ENCODE data around the gene SYT8.

The SYT8 gene

GRCh38 chr11:1819074-1819473 lies 15.7 kb upstream of the SYT8 start:
- DNase-seq (ENCODE audit: low spot score), result no peak

DNA sequence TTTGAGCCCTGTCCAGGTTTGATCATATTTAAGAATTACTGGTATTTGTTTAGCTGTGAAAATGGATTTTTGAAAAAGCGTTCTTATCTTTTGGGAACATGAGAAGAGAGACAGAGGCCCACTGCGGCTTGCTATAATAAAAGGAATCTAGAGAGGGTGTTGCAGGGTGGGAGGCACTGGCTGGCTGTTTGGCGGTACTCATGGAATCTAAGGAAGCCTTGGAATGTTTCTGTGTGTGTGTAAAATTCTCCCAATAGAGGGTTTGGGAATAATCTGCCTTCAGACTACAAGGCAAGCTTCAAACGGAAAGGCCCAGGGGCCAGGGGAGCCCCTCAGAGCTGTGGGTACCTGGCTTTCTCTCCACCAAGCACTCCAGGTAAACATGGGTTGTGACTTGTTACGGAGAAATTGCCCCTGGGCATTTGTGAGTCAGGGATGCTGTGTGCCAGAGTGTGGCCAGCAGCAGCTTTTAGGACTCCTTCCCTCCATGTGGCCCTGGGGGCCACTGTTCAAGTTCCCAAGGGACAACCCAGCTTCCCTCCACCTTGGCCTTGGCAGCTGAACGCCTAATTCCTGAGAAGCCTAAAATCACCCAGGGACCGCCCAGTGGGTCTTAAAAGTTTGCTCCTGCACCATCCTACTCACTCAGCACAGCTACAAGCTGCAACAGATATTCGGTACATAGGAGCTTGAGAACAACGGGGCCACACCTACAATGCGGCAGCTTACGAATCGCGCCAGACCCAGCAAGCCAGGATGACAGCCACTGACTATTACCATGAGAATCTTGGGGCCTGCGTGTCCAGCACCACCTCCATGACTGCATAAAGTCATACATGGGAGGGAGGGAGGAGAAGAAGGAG lies 14.1 kb upstream of the SYT8 start:
- DNase-seq (ENCODE audit: low spot score), result no peak

- DNase-seq (ENCODE audit: low spot score), result no peak
Observed at GRCh38 chr11:1821562-1821961, 13.2 kb upstream of the SYT8 start.

DNA sequence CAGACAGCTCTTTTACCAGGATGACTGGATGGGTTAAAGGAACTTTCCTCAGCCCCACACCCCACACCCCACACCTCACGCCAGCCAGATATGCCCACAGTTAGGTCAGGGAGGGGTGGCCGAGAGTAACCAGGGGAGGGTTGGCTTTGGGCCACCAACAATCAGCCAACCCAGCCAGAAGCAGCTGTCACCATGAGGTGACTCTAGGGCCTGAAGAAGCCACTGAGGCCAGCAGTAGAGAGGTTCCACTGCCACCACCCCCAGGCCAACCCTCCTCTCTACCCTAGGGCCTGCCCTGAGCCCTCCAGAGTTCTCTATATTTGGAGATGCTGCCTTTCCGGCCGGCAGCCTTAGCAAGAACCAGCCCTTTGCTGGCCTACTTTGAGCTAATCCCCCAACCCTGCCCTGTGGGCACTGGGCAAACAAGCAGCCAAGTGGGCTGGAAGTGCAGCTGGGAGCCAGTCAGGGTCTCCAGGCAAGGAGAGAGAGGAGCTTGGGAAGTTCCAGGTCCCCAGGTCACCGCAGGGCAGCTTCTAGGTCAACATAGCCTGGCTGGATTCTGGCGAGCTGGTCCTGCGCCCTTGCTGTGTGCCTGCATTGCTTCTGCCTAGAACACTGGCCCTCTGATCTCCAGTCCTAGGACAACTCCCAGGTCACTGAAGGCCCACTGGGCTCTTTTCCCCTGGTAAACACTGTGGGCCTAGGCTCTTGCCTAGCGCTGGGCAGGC lies 12.0 kb upstream of the SYT8 start:
- no peak for DNase-seq (ENCODE audit: low spot score)

DNA sequence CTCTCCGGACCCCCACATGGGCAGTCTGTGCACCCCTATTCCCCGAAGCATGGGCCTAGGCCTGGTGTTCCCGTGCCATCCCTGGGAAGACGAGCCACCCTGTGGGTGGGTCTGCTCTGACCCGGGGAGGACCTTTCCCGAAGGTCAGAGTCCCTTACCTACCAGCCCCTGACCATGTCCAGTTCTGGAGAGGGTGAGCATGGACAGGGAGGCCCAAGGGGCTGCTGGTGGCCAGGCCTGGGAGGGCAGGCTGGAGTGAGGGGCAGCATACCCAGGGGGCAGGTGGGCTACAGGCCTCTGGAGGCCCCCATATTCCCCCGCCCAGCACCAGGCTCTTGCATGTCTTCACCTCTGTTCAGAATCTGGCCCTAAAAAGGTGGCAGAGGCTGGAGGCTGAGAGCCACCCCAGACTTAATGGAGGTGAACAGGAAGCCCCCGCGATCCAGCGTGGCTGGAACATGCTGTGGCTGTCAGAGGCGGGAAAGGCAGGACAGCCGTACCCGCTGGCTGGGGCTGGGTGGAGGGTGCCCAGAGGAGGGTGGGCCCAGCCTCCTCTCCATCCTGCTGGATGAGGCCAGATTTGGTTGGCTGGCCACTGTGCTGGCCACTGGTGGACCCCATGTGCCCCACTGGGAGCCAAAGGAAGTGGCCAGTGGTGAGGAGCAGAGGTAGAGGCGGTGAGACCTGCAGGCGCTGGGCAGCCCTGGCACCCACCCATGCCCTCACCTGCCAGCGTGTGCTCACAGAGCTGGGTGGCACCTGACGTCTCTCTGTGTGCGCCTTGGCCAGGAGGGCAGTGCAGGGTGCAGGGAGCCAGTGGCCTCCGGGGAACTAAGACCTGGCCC lies 11.2 kb upstream of the SYT8 start:
- DNase-seq (ENCODE audit: low spot score), result no peak

- DNase-seq (ENCODE audit: low spot score), result no peak
Observed at GRCh38 chr11:1824221-1825038, 10.4 kb upstream of the SYT8 start.

DNA sequence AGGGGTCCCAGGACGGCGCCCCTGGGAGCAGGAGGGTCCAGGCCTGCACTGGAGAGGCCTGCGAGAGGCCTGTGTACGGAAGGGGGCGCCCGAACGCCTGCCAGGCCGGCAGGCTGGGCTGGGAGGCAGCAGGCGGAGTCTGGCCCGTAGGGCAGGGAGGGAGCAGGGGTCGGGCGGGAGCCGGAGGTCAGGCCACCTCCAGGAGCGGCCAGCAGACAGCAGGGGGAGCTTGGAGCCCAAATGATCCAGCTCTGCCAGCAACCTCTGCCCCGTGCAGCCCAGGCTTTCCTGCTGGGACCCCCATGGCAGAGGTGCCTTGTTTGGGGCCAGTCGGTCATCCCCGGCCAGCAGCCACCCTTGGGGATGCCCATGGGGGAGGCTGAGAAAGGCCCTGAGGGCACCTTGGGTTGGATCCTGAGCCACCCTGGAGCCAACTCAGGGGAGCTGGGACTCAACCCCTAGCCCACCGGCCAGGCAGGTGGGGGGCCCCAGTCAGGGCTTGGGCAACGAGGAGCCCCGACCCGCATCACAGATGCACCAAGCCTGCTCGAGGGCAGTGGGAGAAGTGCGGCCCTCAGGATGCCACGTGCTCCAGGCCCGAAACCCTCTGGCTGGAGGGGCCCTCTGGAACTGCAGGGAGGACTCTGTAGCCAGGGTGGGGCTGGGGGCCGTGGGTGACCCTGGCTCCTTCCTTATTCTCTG lies 9.6 kb upstream of the SYT8 start:
- no peak for DNase-seq (ENCODE audit: low spot score)

- no peak for DNase-seq (ENCODE audit: low spot score)
Observed at GRCh38 chr11:1825785-1826451, 8.9 kb upstream of the SYT8 start.

- no peak for DNase-seq (ENCODE audit: low spot score)
Observed at GRCh38 chr11:1826552-1827094, 8.2 kb upstream of the SYT8 start.

GRCh38 chr11:1827095-1827813 lies 7.5 kb upstream of the SYT8 start:
- peak; percentile 39 for DNase-seq (ENCODE audit: low spot score)

GRCh38 chr11:1827931-1828330 lies 6.9 kb upstream of the SYT8 start:
- no peak for DNase-seq (ENCODE audit: low spot score)

- DNase-seq (ENCODE audit: low spot score), result no peak
Observed at GRCh38 chr11:1828542-1828941, 6.2 kb upstream of the SYT8 start.

- DNase-seq (ENCODE audit: low spot score), result no peak
Observed at GRCh38 chr11:1829039-1829820, 5.6 kb upstream of the SYT8 start.

DNA sequence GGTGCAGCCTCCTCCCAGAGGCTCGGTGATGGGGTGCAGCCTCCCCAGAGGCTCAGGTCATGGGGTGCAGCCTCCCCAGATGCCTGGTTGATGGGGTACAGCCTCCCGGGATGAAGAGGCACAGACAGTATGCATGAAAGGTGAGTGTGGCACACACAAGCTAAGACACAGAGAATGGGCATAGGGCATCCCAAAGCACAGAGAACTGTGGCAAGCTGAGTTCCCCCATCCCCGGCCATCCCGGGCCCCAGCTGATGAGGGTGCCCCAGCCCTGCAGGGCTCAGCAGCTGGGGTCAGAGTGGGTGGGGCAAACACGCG lies 4.8 kb upstream of the SYT8 start:
- no peak for DNase-seq (ENCODE audit: low spot score)

DNA sequence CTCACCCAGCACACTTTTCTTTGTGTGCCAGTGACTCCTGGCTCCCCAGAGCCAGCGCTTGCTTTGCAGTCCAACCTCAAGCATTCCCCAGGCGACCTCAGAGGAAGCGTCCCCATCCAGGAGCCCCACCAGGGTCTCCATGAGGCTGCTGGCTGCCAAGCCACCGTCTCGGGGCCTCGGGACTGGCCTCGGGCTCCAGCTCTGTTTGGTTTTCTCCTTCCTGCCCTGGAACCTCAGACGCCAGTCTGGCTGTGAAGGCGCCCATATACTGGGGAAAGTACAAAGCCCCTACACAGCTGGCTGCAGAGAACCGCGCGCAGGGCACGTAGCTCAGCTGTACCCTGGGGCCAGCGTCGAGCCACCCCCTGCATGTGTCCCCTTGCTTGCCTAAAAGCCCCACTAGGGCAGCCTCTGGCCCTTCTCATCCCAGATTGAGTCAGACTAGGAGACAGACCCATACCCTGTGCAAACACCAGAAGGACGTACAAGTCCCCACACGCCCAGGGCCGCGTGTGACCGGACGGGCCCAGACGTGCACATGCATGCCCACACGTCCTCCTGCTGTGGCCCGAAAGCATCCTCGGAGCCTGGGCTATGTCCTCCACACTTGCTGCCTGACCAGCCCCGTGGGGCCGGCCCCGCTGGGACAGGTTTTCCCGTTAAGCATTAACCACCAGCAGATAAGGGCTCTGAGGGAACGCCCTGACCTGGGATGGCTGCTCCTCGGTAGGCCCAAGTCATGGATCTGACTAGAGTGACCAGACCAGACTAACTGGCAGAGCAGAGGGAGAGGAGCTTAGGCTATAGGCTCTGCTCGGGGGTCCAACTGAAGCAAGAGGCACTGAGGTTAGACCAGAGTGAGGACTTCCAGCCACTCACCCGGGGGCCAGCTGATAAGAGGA lies 4.2 kb upstream of the SYT8 start:
- DNase-seq (ENCODE audit: low spot score), result no peak

DNA sequence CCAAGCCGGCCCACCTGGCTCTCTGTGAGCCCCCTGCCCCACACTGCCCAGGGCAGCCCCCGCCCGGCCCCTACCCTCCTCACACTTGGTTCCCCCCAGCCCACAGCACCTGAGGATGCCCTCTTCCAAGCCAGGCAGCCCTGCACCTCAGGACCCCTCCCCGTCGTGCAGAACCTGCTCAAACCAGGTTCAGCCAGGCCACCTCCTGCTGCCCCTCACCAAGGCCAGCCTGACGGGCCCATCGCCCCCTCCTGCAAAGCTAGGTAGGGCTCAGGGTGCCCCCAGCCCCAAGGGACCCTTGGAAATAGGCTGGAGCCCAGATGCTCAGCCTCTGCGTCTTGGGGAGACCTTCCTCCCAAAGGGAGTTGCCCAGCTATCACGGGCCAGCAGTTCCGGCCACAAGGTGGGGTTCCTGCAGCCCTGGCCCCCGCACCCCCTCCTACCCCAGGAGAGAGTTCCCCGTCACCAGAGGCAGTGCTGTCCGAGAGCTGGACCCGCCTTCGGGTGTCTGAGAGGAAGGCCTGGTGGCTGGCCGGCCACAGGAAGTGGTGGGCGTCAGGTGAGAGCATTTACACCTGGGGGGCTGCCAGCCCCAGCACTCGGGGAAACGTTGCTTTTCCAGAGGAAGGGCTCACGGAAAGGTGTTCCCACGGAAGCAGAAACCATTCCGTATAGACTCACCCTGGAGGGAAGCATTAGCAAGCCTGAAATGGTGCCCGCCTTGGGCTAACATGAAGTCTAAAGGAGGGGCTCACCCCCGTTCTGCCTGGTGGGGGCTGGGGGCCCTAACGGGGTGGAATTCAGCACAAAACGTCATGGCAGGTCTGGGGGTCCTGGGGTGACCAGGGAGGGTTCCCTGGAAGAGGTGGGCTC lies 3.2 kb upstream of the SYT8 start:
- no peak for DNase-seq (ENCODE audit: low spot score)
